ENCODE measurements around the gene RET.

RET gene

GRCh38 chr10:43076876-43077420 is at the start of gene RET:
Gene RET (plus strand): TSS chr10:43077069. CDS start chr10:43077259, 190 bp downstream.
- DNase-seq (ENCODE audit: low spot score) = no peak

- no peak for DNase-seq (ENCODE audit: low spot score)
Observed at GRCh38 chr10:43027331-43027955, 49.4 kb upstream of the RET start.

GRCh38 chr10:43028143-43028542 is 48.7 kb upstream of the RET start:
- no peak for DNase-seq (ENCODE audit: low spot score)

- no peak for DNase-seq (ENCODE audit: low spot score)
Observed at GRCh38 chr10:43029043-43029442, 47.8 kb upstream of the RET start.

GRCh38 chr10:43032613-43033012 is 44.3 kb upstream of the RET start:
- DNase-seq (ENCODE audit: low spot score) = no peak

- DNase-seq (ENCODE audit: low spot score) = no peak
Observed at GRCh38 chr10:43035800-43036199, 41.1 kb upstream of the RET start.

- DNase-seq (ENCODE audit: low spot score) = no peak
Observed at GRCh38 chr10:43036481-43037428, 40.1 kb upstream of the RET start.

GRCh38 chr10:43037440-43037839 is 39.4 kb upstream of the RET start:
- DNase-seq (ENCODE audit: low spot score) = no peak

- no peak for DNase-seq (ENCODE audit: low spot score)
Observed at GRCh38 chr10:43037942-43038782, 38.7 kb upstream of the RET start.

GRCh38 chr10:43038783-43039623 is 37.9 kb upstream of the RET start:
- no peak for DNase-seq (ENCODE audit: low spot score)

- no peak for DNase-seq (ENCODE audit: low spot score)
Observed at GRCh38 chr10:43039624-43040481, 37.0 kb upstream of the RET start.

- DNase-seq (ENCODE audit: low spot score) = no peak
Observed at GRCh38 chr10:43040482-43041256, 36.2 kb upstream of the RET start.

GRCh38 chr10:43041422-43042342 is 35.2 kb upstream of the RET start:
- DNase-seq (ENCODE audit: low spot score) = no peak

- DNase-seq (ENCODE audit: low spot score) = no peak
Observed at GRCh38 chr10:43042503-43043341, 34.1 kb upstream of the RET start.

GRCh38 chr10:43043342-43043772 is 33.5 kb upstream of the RET start:
- no peak for DNase-seq (ENCODE audit: low spot score)

GRCh38 chr10:43043773-43044447 is 33.0 kb upstream of the RET start:
- DNase-seq (ENCODE audit: low spot score) = no peak

GRCh38 chr10:43044448-43044921 is 32.4 kb upstream of the RET start:
- no peak for DNase-seq (ENCODE audit: low spot score)
